Kidney (tissue), 14 donors: ENCODE results near the gene SECISBP2L. TPM values are rescaled to one million over a fixed set of nuclear protein-coding genes. Genes with fewer than 3 reads are reported as not detected.
"Not testable (repeated sequence)": the region's sequence is repeated elsewhere in the genome, so short reads cannot be mapped to it uniquely, and the experiment has no call there.

Experiments
- DNase-seq, 5 donors: peaks; one replicate each; pipeline ENCODE4 v3.0.0-alpha.2; 2013 to 2020
- FAIRE-seq: peaks from 2 replicates; lab custom pipeline; 2012; peaks lifted over from hg19 to GRCh38; lab: Jason Lieb, UNC
- H3K27ac ChIP-seq, 2 donors: one replicate each; pipeline ENCODE4 v1.7.0; 2013; ENCODE audit warnings: low read depth in 2 of 2, low read length in 2 of 2, inconsistent platforms in 1 of 2
- H3K27me3 ChIP-seq: one replicate; pipeline ENCODE4 v1.7.1; 2013; ENCODE audit warnings: low read length, inconsistent platforms; ENCODE audit not compliant: control insufficient read depth, insufficient read depth
- H3K36me3 ChIP-seq, 3 donors: one replicate each; pipeline versions ENCODE4 v1.7.0 to v1.7.1; 2013; ENCODE audit warnings: low read length in 3 of 3, control low read depth in 1 of 3, inconsistent platforms in 1 of 3; ENCODE audit not compliant: insufficient read depth in 3 of 3, control insufficient read depth in 2 of 3
- H3K4me1 ChIP-seq, 3 donors: one replicate each; pipeline versions ENCODE4 v1.7.0 to v1.7.1; 2013; ENCODE audit warnings: low read length in 3 of 3, inconsistent platforms in 1 of 3, low read depth in 1 of 3; ENCODE audit not compliant: control insufficient read depth in 2 of 3, insufficient read depth in 2 of 3
- H3K4me3 ChIP-seq, 3 donors: one replicate each; pipeline versions ENCODE4 v1.7.0 to v1.8.1; 2013; ENCODE audit warnings: low read length in 3 of 3, control low read depth in 1 of 3, inconsistent platforms in 1 of 3
- H3K9ac ChIP-seq, 3 donors: one replicate each; pipeline versions ENCODE4 v1.7.0 to v1.7.1; 2013; ENCODE audit warnings: low read length in 3 of 3, control low read depth in 1 of 3, inconsistent platforms in 1 of 3
- H3K9me3 ChIP-seq, 3 donors: one replicate each; pipeline versions ENCODE4 v1.7.0 to v1.7.1; 2013; ENCODE audit warnings: low read length in 3 of 3, control low read depth in 1 of 3, inconsistent platforms in 1 of 3; ENCODE audit not compliant: control insufficient read depth in 2 of 3, insufficient read depth in 1 of 3
- CTCF ChIP-seq: IDR thresholded peaks from 3 replicates; pipeline ENCODE4 v1.5.1; 2012; ENCODE audit warnings: mild to moderate bottlenecking, moderate library complexity, borderline replicate concordance; ENCODE audit not compliant: insufficient read depth; ENCODE audit errors: extremely low read depth
- intact Hi-C: fragments of 100-400 bp; cut with DNase I; formaldehyde crosslinking; loops from one replicate; pipeline ENCODE4 v1.11.1; 2022
- polyA plus RNA-seq: library from polyadenylated mRNA; stranded (reverse); fragments of 350-450 nt; fragmentation: Illumina TruSeq; extraction: RNeasy Lipid Tissue Mini Kit (QIAGEN cat#74804); gene quantifications from one replicate; pipeline ENCODE4 v1.2.3, GENCODE V29; 2014; ENCODE audit warnings: low read depth, low replicate concordance; ENCODE audit not compliant: insufficient read depth
- total RNA-seq: library from RNA; stranded (reverse); fragmentation: NEBNext Ultra II Directional; extraction: Animal tissue kit (Norgen Biotek cat#: 25700); gene quantifications from one replicate; pipeline ENCODE4 v1.2.1, GENCODE V29; 2021
- donor health status: control.
- donor health status: control.
- donor health status: control.
- donor health status: control.
- donor health status: control.
- donor health status: DM: yes; HTN: yes; CAD: no.
- donor health status: Normal renal cell carcinoma (clear cell type).

Gene SECISBP2L
- total and polyA plus RNA-seq, 2 donors from 2014 or later, result 10.2 to 67.0 TPM

GRCh38 chr15:49075881-49076280 lies 29.6 kb upstream of the SECISBP2L start:
- intact Hi-C loops, result no loop called here

GRCh38 chr15:49074589-49075287 lies 28.5 kb upstream of the SECISBP2L start:
- intact Hi-C loops, H3K9me3 ChIP-seq, FAIRE-seq: not testable (repeated sequence)

More at GRCh38 chr15:49075881-49076280, 29.6 kb upstream of the SECISBP2L start:
- no peak overlapping the region for H3K4me3 ChIP-seq
- H3K9me3 ChIP-seq, result no peaks in the 10 kb centered on the region
- H3K27me3 ChIP-seq, result no peaks in the 10 kb centered on the region
- H3K4me1 ChIP-seq, result no peaks in the 10 kb centered on the region
- no peak for TF ChIP-seq CTCF
- H3K36me3 ChIP-seq, result no peaks in the 10 kb centered on the region
- DNase-seq (no peak), FAIRE-seq (no peak)
- no peak overlapping the region for H3K27ac ChIP-seq
- no peak overlapping the region for H3K9ac ChIP-seq

GRCh38 chr15:49066372-49066771 lies 20.1 kb upstream of the SECISBP2L start:
- H3K27ac ChIP-seq, result no peak overlapping the region
- H3K4me1 ChIP-seq, result no peaks in the 10 kb centered on the region
- no peaks in the 10 kb centered on the region for H3K27me3 ChIP-seq
- FAIRE-seq (no peak), DNase-seq (no peak)
- no peaks in the 10 kb centered on the region for H3K36me3 ChIP-seq
- no peak overlapping the region for H3K4me3 ChIP-seq
- H3K9me3 ChIP-seq, result no peaks in the 10 kb centered on the region
- H3K9ac ChIP-seq, result no peak overlapping the region
- intact Hi-C loops, result no loop called here
- TF ChIP-seq CTCF, result no peak

More at GRCh38 chr15:49074589-49075287, 28.5 kb upstream of the SECISBP2L start:
- H3K4me1 ChIP-seq, H3K36me3 ChIP-seq, H3K27me3 ChIP-seq, H3K9ac ChIP-seq, DNase-seq, H3K27ac ChIP-seq, H3K4me3 ChIP-seq: not testable (repeated sequence)

- DNase-seq (no peak), FAIRE-seq (no peak)
- no peak for TF ChIP-seq CTCF
- no peaks in the 10 kb centered on the region for H3K4me1 ChIP-seq
- no peak overlapping the region for H3K27ac ChIP-seq
- no peaks in the 10 kb centered on the region for H3K9me3 ChIP-seq
- H3K9ac ChIP-seq, result no peak overlapping the region
- no peaks in the 10 kb centered on the region for H3K27me3 ChIP-seq
- intact Hi-C loops, result no loop called here
- no peak overlapping the region for H3K4me3 ChIP-seq
- H3K36me3 ChIP-seq, result no peaks in the 10 kb centered on the region
Observed at GRCh38 chr15:49064884-49065283, 18.6 kb upstream of the SECISBP2L start.
